Panc1 (cell line): Measurements from ENCODE around the gene TXNDC2. TPM values are rescaled to one million over a fixed set of nuclear protein-coding genes. Genes with fewer than 3 reads are reported as not detected.

Experiments used
- ATAC-seq: fragments of 200-7000 bp; cut with Tn5 transposase; 2 replicates; pipeline ENCODE4 v1.9.1; 2020; ENCODE audit warnings: mild to moderate bottlenecking, moderate library complexity
- BruUV-seq: library from RNA; stranded (reverse); fragments of 400-500 nt; replicated peaks from 2 replicates; lab custom pipeline; 2021; lab: Mats Ljungman, UMichigan
- CTCF ChIA-PET: fragments of 300-600 bp; sonication (Branson Sonifier 250); formaldehyde crosslinking; loops from one replicate; lab custom pipeline; 2022; ENCODE audit warnings: antibody characterized with exemption; lab: Charles Lee
- POLR2A ChIA-PET: fragments of 300-600 bp; sonication (Branson Sonifier 250); formaldehyde crosslinking; loops from one replicate; lab custom pipeline; 2022; ENCODE audit warnings: antibody characterized with exemption; lab: Charles Lee
- DNase-seq: peaks from one replicate; pipeline ENCODE4 v3.0.0-alpha.2; 2010; ENCODE audit warnings: low read depth, low spot score
- H3K27ac ChIP-seq: 2 replicates; pipeline ENCODE4 v1.5.1; 2011; ENCODE audit warnings: mild to moderate bottlenecking, low read length, inconsistent platforms
- H3K27me3 ChIP-seq: fragments of 200-500 bp; sonication (Bioruptor generic); 2 replicates; pipeline ENCODE4 v1.6.0; 2014; ENCODE audit warnings: low read length, inconsistent platforms; ENCODE audit not compliant: control insufficient read depth, insufficient read depth
- H3K36me3 ChIP-seq: fragments of 200-500 bp; sonication (Bioruptor generic); 2 replicates; pipeline ENCODE4 v1.5.1; 2014; ENCODE audit warnings: inconsistent platforms, mild to moderate bottlenecking, low read length, moderate library complexity; ENCODE audit not compliant: control insufficient read depth, insufficient read depth
- H3K4me1 ChIP-seq: 2 replicates; pipeline ENCODE4 v1.5.1; 2011; ENCODE audit warnings: inconsistent platforms, mild to moderate bottlenecking, low read length, moderate library complexity; ENCODE audit not compliant: control insufficient read depth, insufficient read depth
- H3K4me3 ChIP-seq, 2 experiments: 2 replicates each; pipeline ENCODE4 v1.5.1; 2011 to 2012; ENCODE audit warnings: low read depth in 2 of 2, low read length in 2 of 2, mild to moderate bottlenecking in 2 of 2, inconsistent platforms in 1 of 2, moderate library complexity in 1 of 2
- H3K9me3 ChIP-seq: fragments of 200-500 bp; sonication (Bioruptor generic); 2 replicates; pipeline ENCODE4 v1.5.1; 2014; ENCODE audit warnings: low read depth, mild to moderate bottlenecking, inconsistent platforms, low read length, moderate library complexity; ENCODE audit not compliant: control insufficient read depth, insufficient read depth
- CTCF ChIP-seq: fragments of 450-650 bp; IDR thresholded peaks from 2 replicates; pipeline ENCODE4 v1.5.1; 2017; ENCODE audit warnings: mild to moderate bottlenecking
- POLR2AphosphoS5 ChIP-seq: IDR thresholded peaks from 2 replicates; pipeline ENCODE4 v1.6.1; 2012; ENCODE audit warnings: mild to moderate bottlenecking, low read depth, low read length, moderate library complexity
- REST ChIP-seq, 2 experiments: IDR thresholded peaks; 2 replicates each; pipeline ENCODE4 v1.6.1; 2011 to 2012; ENCODE audit warnings: low read depth in 2 of 2, control low read depth in 1 of 2, low read length in 1 of 2, mild to moderate bottlenecking in 1 of 2, moderate library complexity in 1 of 2; ENCODE audit not compliant: insufficient read depth in 1 of 2
- SIN3A ChIP-seq: IDR thresholded peaks from 2 replicates; pipeline ENCODE4 v1.6.1; 2012; ENCODE audit warnings: low read depth, mild to moderate bottlenecking, low read length, moderate library complexity, borderline replicate concordance; ENCODE audit not compliant: insufficient read depth
- TCF7L2 ChIP-seq: IDR thresholded peaks from 2 replicates; pipeline ENCODE4 v1.6.1; 2011; ENCODE audit warnings: mild to moderate bottlenecking, low read depth, low read length, inconsistent platforms
- in situ Hi-C: cut with HindIII; loops from 2 replicates; pipeline ENCODE4 v1.10.0; 2016; ENCODE audit warnings: low sequenced_read_pairs, low pct_unique_long_range_greater_than_20kb
- intact Hi-C: fragments of 100-400 bp; cut with micrococcal nuclease; formaldehyde crosslinking; loops from one replicate; pipeline ENCODE4 v1.10.0; 2022; ENCODE audit not compliant: unreplicated experiment
- total RNA-seq: library from RNA; stranded (reverse); gene quantifications from one replicate; pipeline ENCODE4 v1.2.1, GENCODE V29; 2021; ENCODE audit not compliant: unreplicated experiment

Gene TXNDC2
- total RNA-seq, 1 experiment from 2014 or later: 0.90 TPM

GRCh38 chr18:9874728-9875127 is 11.0 kb upstream of the TXNDC2 start:
- DNase-seq (no peak), ATAC-seq (no peak)
- TF ChIP-seq POLR2AphosphoS5: no peak
- TF ChIP-seq SIN3A: no peak
- no peak for TF ChIP-seq TCF7L2
- no peak for TF ChIP-seq REST (IDR thresholded peaks at IDR 0.05; ENCODE audit: insufficient read depth in 1 of 2, low read depth in 2 of 2, low read length in 1 of 2)
- TF ChIP-seq CTCF: no peak
- Histone ChIP-seq H3K9me3 (no peaks in the 10 kb centered on the region), H3K4me1 (peaks cover 21% of the 10 kb centered on the region), H3K27ac (peak overlapping the region; percentile 17; the same call in 1 of the 2 replicates), H3K4me3 (no peak overlapping the region), H3K27me3 (no peaks in the 10 kb centered on the region), H3K36me3 (no peaks in the 10 kb centered on the region)
- in situ Hi-C loops: no loop called here
- ChIA-PET POLR2A (no interaction called here), CTCF (no interaction called here)
- no TSS peak for BruUV-seq
- intact Hi-C loops: no loop called here

GRCh38 chr18:9876212-9876866 is 9.4 kb upstream of the TXNDC2 start:
- Histone ChIP-seq H3K9me3 (no peaks in the 10 kb centered on the region), H3K27me3 (no peaks in the 10 kb centered on the region), H3K36me3 (no peaks in the 10 kb centered on the region), H3K4me1 (peaks cover 7% of the 10 kb centered on the region), H3K27ac (peak overlapping the region; percentile 81), H3K4me3 (no peak overlapping the region)
- ATAC-seq: no peak; the same call in 1 of the 2 replicates
- no peak for DNase-seq
- intact Hi-C loops: no loop called here
- BruUV-seq: no TSS peak
- TF ChIP-seq REST (IDR thresholded peaks at IDR 0.05; ENCODE audit: insufficient read depth in 1 of 2, low read depth in 2 of 2, low read length in 1 of 2) (no peak), POLR2AphosphoS5 (no peak), SIN3A (no peak), CTCF (no peak), TCF7L2 (no peak)
- CTCF ChIA-PET: no interaction called here
- in situ Hi-C loops: no loop called here
- POLR2A ChIA-PET: interaction anchor here (0.6 kb wide), 1 partner anchor 36 kb away, joined by 9 read pairs; no protein-coding TSS in a partner anchor
